Stimulated activated naive CD4-positive, alpha-beta T cell (primary cell): ENCODE data around the gene TSKS.
A peak's percentile ranks its signal among the peaks of the same experiment; 100 is the strongest.

ENCODE experiments used
- DNase-seq, 6 experiments: peaks; one replicate each; lab custom pipeline; 2025; lab: John Stamatoyannopoulos, UW

TSKS gene

GRCh38 chr19:49713236-49713845 is 49.8 kb downstream of the TSKS start:
- DNase-seq: no peak

GRCh38 chr19:49712397-49712859 is 50.7 kb downstream of the TSKS start:
- no peak for DNase-seq

- no peak for DNase-seq
These were observed 52.6 kb downstream of the TSKS start for GRCh38 chr19:49710372-49710951.

GRCh38 chr19:49705919-49706318 is 57.2 kb downstream of the TSKS start:
- no peak for DNase-seq

GRCh38 chr19:49704888-49705642 is 58.0 kb downstream of the TSKS start:
- no peak for DNase-seq

- no peak for DNase-seq
These were observed 61.8 kb downstream of the TSKS start for GRCh38 chr19:49701271-49701786.

- no peak for DNase-seq
These were observed 62.5 kb downstream of the TSKS start for GRCh38 chr19:49700563-49700962.

- DNase-seq: no peak
These were observed 63.7 kb downstream of the TSKS start for GRCh38 chr19:49699364-49699763.

GRCh38 chr19:49696865-49697264 is 66.2 kb downstream of the TSKS start:
- DNase-seq: no peak

- DNase-seq: no peak
These were observed 67.0 kb downstream of the TSKS start for GRCh38 chr19:49696115-49696514.

- no peak for DNase-seq
These were observed 71.0 kb downstream of the TSKS start for GRCh38 chr19:49692147-49692506.

- peak in 3 of 6 experiments; percentile 11 to 14 (median 13) for DNase-seq
These were observed 71.6 kb downstream of the TSKS start for GRCh38 chr19:49691243-49692146.

- peak in 5 of 6 experiments; percentile 40 to 63 (median 44) for DNase-seq
These were observed 72.4 kb downstream of the TSKS start, which contains the start of gene CPT1C for GRCh38 chr19:49690656-49691242. TSS of gene CPT1C (plus strand) at chr19:49691116. CDS start at chr19:49692253, 1,137 bp downstream.

GRCh38 chr19:49690079-49690655 is 72.9 kb downstream of the TSKS start:
- DNase-seq: no peak
